Prostate gland (tissue), 2 donors: ENCODE measurements around the gene PAPPA2.

Source experiments
- CTCF ChIP-seq, 4 experiments: fragments of 200-600 bp in 2 of 4; fragments of 450-650 bp in 2 of 4; sonication (generic) in 2 of 4; IDR thresholded peaks; 1 replicate in 3 of 4; 2 replicates in 1 of 4; pipeline ENCODE4 v1.5.1; 2016 to 2019; ENCODE audit warnings: antibody characterized with exemption in 4 of 4, mild to moderate bottlenecking in 2 of 4, moderate library complexity in 2 of 4
- POLR2A ChIP-seq: fragments of 450-650 bp; IDR thresholded peaks from one replicate; pipeline ENCODE4 v1.6.1; 2016; ENCODE audit warnings: antibody characterized with exemption, mild to moderate bottlenecking

- TF ChIP-seq CTCF (IDR thresholded peaks at IDR 0.05) (no peak), POLR2A (no peak)
Observed at GRCh38 chr1:176521211-176521610, 58.2 kb downstream of the PAPPA2 start.
